B cell (primary cell): ENCODE measurements around the gene MRPL53. TPM values are rescaled to one million over a fixed set of nuclear protein-coding genes. Genes with fewer than 3 reads are reported as not detected.

Source experiments
- ATAC-seq: fragments of 200-7000 bp; cut with Tn5 transposase; one replicate; pipeline ENCODE4 v1.10.0; 2021; ENCODE audit warnings: low read depth, mild to moderate bottlenecking, moderate number of reproducible peaks, moderate library complexity
- CTCF ChIA-PET: fragments of 350-600 bp; sonication (Branson Sonifier 250); formaldehyde crosslinking; loops from one replicate; lab custom pipeline; 2021; ENCODE audit warnings: antibody characterized with exemption, inconsistent platforms; lab: Charles Lee
- POLR2A ChIA-PET: fragments of 350-600 bp; sonication (Branson Sonifier 250); formaldehyde crosslinking; loops from one replicate; lab custom pipeline; 2021; ENCODE audit warnings: antibody characterized with exemption; lab: Charles Lee
- DNase-seq: peaks from one replicate; pipeline ENCODE4 v3.0.0; 2013
- H2AFZ ChIP-seq: 2 replicates; pipeline ENCODE4 v1.6.1; 2012; ENCODE audit warnings: mild to moderate bottlenecking, low read depth, low read length; ENCODE audit not compliant: insufficient read depth, poor library complexity, severe bottlenecking
- H3K27ac ChIP-seq, 2 donors: 1 replicate in 1 of 2; 2 replicates in 1 of 2; pipeline ENCODE4 v1.5.1; 2012 to 2013; ENCODE audit warnings: low read length in 2 of 2, mild to moderate bottlenecking in 2 of 2, moderate library complexity in 1 of 2
- H3K27me3 ChIP-seq, 4 experiments: fragments of 200-600 bp in 1 of 4; sonication (generic) in 1 of 4; replicated peaks in 1 of 4; 1 replicate in 2 of 4; 2 replicates in 2 of 4; pipeline versions ENCODE4 v1.6.1 to v1.7.0; 2013 to 2016; ENCODE audit warnings: low read length in 3 of 4, mild to moderate bottlenecking in 2 of 4, mixed read lengths in 1 of 4, moderate library complexity in 1 of 4; ENCODE audit not compliant: insufficient read depth in 4 of 4, control insufficient read depth in 3 of 4; ENCODE audit errors: control extremely low read depth in 1 of 4
- H3K36me3 ChIP-seq, 2 experiments: replicated peaks in 1 of 2; 1 replicate in 1 of 2; 2 replicates in 1 of 2; pipeline versions ENCODE4 v1.6.1 to v1.7.1; 2013; ENCODE audit warnings: low read length in 1 of 2; ENCODE audit not compliant: insufficient read depth in 2 of 2, control insufficient read depth in 1 of 2; ENCODE audit errors: control extremely low read depth in 1 of 2, extremely low read depth in 1 of 2
- H3K4me1 ChIP-seq, 2 donors: fragments of 200-600 bp in 1 of 2; sonication (generic) in 1 of 2; 1 replicate in 1 of 2; 2 replicates in 1 of 2; pipeline versions ENCODE4 v1.5.1 to v1.6.1; 2013 to 2017; ENCODE audit warnings: low read length in 2 of 2; ENCODE audit not compliant: control insufficient read depth in 2 of 2, insufficient read depth in 2 of 2
- H3K4me2 ChIP-seq: replicated peaks from 2 replicates; pipeline ENCODE3; 2012; ENCODE audit warnings: mild to moderate bottlenecking, low read depth, low read length; ENCODE audit not compliant: poor library complexity, severe bottlenecking
- H3K4me3 ChIP-seq, 5 experiments: fragments of 200-600 bp in 1 of 5; sonication (generic) in 1 of 5; 1 replicate in 3 of 5; 2 replicates in 2 of 5; pipeline versions ENCODE4 v1.5.1 to v1.7.0; 2011 to 2016; ENCODE audit warnings: low read length in 4 of 5, mild to moderate bottlenecking in 4 of 5, low read depth in 2 of 5, control low read depth in 1 of 5, moderate library complexity in 1 of 5; ENCODE audit not compliant: insufficient read depth in 1 of 5; ENCODE audit errors: control extremely low read depth in 1 of 5, extremely low read depth in 1 of 5
- H3K79me2 ChIP-seq: fragments of 200-600 bp; sonication (generic); one replicate; pipeline ENCODE4 v1.6.0; 2016; ENCODE audit warnings: low read length; ENCODE audit not compliant: control insufficient read depth, insufficient read depth
- H3K9ac ChIP-seq: fragments of 200-600 bp; sonication (generic); 2 replicates; pipeline ENCODE4 v1.6.1; 2017; ENCODE audit warnings: mild to moderate bottlenecking, low read length, moderate library complexity
- H3K9me3 ChIP-seq, 3 donors: one replicate each; pipeline versions ENCODE4 v1.6.1 to v1.7.1; 2013; ENCODE audit warnings: low read length in 2 of 3; ENCODE audit not compliant: control insufficient read depth in 2 of 3, insufficient read depth in 1 of 3; ENCODE audit errors: control extremely low read depth in 1 of 3
- H4K20me1 ChIP-seq: 2 replicates; pipeline ENCODE4 v1.6.0; 2012; ENCODE audit warnings: mild to moderate bottlenecking, low read length; ENCODE audit not compliant: insufficient read depth, control insufficient read depth, poor library complexity, severe bottlenecking
- H3K27ac Mint-ChIP-seq: one replicate; pipeline ENCODE4 v1.8.0; 2021; ENCODE audit warnings: mixed read lengths
- H3K27me3 Mint-ChIP-seq: one replicate; pipeline ENCODE4 v1.8.0; 2021; ENCODE audit warnings: mixed read lengths
- H3K4me1 Mint-ChIP-seq: one replicate; pipeline ENCODE4 v1.8.0; 2021; ENCODE audit warnings: mixed read lengths
- H3K4me3 Mint-ChIP-seq: one replicate; pipeline ENCODE4 v1.8.0; 2021; ENCODE audit warnings: mixed read lengths
- H3K9me3 Mint-ChIP-seq: one replicate; pipeline ENCODE4 v1.8.0; 2022; ENCODE audit warnings: mixed read lengths; ENCODE audit not compliant: insufficient read depth
- EZH2 ChIP-seq: IDR thresholded peaks from 2 replicates; pipeline ENCODE4 v1.6.1; 2012; ENCODE audit warnings: borderline replicate concordance, low read depth, mild to moderate bottlenecking, moderate library complexity, low read length; ENCODE audit not compliant: insufficient read depth, poor library complexity, severe bottlenecking
- WGBS: methylation state at CpG from one replicate; pipeline ENCODE4 v1.1.5; 2013; ENCODE audit warnings: missing lambda C conversion rate; ENCODE audit not compliant: insufficient coverage; 5-methylcytosine and 5-hydroxymethylcytosine counted together
- intact Hi-C: fragments of 100-400 bp; cut with micrococcal nuclease; formaldehyde crosslinking; loops from one replicate; pipeline ENCODE4 v1.10.0; 2022
- polyA plus RNA-seq: library from polyadenylated mRNA; depleted of rRNA; stranded (reverse); fragments of >200 nt; gene quantifications from 2 replicates; pipeline ENCODE4 v1.2.3, GENCODE V29; 2012
- total RNA-seq, 2 donors: library from RNA; stranded (reverse); fragments of 120-200 nt in 1 of 2; gene quantifications; 1 replicate in 1 of 2; 2 replicates in 1 of 2; pipeline versions ENCODE4 v1.2.3 to v1.2.4, GENCODE V29; 2013 to 2022
- TF ChIP-seq, protein P1 (sequence below): fragments of 200-600 bp; IDR thresholded peaks from one replicate; pipeline ENCODE4 v1.8.0; 2022; ENCODE audit warnings: antibody characterized with exemption, mild to moderate bottlenecking

Gene MRPL53
- total and polyA plus RNA-seq, 2 donors (not counting 1 experiment from before 2014, with no cell fraction given), result 59.3 to 70.0 TPM

DNA sequence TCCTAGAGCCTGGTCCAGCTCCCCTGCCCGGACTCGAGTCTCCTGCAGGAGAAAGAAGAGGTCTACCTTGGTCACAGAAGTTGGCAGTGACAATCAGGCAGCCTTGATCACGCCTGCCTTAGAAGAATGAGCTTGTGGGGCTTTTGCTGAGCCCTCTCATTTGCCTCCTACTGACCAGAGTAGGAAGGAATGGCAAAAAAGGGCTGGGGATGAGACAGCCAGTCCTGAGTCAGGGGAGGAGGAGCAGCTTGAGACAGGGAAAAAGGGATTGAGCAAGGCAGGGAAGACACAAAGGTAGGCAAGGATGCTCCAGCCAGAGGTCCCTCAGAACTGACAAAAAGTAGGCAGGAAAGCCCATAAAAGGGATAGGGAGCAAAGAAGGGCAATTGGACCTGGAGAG, 44.9 kb downstream of the MRPL53 start:
- DNase-seq (no peak), ATAC-seq (no peak)
- Histone ChIP-seq H3K36me3 (peaks cover 0 to 11% of the 10 kb centered on the region in 2 experiments), H3K9me3 (no peaks in the 10 kb centered on the region), H3K4me2 (no peak overlapping the region), H3K4me1 (no peaks in the 10 kb centered on the region), H3K27me3 (no peaks in the 10 kb centered on the region), H3K27ac (no peak overlapping the region), H3K79me2 (no peaks in the 10 kb centered on the region), H4K20me1 (no peaks in the 10 kb centered on the region), H2AFZ (no peak overlapping the region), H3K4me3 (no peak overlapping the region), H3K9ac (no peak overlapping the region)
- 96% methylated on average over 3 of the region's 3 CpGs for WGBS
- H3K4me1 Mint-ChIP-seq, result peaks cover 6% of the 10 kb centered on the region
- H3K27me3 Mint-ChIP-seq, result no peaks in the 10 kb centered on the region
- CTCF ChIA-PET, result no interaction called here
- H3K27ac Mint-ChIP-seq, result no peak overlapping the region
- POLR2A ChIA-PET, result interaction anchor here (0.6 kb wide), 1 partner anchor 41 kb away, joined by 5 read pairs; no protein-coding TSS in a partner anchor
- intact Hi-C loops, result no loop called here
- TF ChIP-seq EZH2, result no peak
- TF ChIP-seq, protein P1, sequence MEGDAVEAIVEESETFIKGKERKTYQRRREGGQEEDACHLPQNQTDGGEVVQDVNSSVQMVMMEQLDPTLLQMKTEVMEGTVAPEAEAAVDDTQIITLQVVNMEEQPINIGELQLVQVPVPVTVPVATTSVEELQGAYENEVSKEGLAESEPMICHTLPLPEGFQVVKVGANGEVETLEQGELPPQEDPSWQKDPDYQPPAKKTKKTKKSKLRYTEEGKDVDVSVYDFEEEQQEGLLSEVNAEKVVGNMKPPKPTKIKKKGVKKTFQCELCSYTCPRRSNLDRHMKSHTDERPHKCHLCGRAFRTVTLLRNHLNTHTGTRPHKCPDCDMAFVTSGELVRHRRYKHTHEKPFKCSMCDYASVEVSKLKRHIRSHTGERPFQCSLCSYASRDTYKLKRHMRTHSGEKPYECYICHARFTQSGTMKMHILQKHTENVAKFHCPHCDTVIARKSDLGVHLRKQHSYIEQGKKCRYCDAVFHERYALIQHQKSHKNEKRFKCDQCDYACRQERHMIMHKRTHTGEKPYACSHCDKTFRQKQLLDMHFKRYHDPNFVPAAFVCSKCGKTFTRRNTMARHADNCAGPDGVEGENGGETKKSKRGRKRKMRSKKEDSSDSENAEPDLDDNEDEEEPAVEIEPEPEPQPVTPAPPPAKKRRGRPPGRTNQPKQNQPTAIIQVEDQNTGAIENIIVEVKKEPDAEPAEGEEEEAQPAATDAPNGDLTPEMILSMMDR, result no peak
- H3K4me3 Mint-ChIP-seq, result no peak overlapping the region
- no peaks in the 10 kb centered on the region for H3K9me3 Mint-ChIP-seq

DNA sequence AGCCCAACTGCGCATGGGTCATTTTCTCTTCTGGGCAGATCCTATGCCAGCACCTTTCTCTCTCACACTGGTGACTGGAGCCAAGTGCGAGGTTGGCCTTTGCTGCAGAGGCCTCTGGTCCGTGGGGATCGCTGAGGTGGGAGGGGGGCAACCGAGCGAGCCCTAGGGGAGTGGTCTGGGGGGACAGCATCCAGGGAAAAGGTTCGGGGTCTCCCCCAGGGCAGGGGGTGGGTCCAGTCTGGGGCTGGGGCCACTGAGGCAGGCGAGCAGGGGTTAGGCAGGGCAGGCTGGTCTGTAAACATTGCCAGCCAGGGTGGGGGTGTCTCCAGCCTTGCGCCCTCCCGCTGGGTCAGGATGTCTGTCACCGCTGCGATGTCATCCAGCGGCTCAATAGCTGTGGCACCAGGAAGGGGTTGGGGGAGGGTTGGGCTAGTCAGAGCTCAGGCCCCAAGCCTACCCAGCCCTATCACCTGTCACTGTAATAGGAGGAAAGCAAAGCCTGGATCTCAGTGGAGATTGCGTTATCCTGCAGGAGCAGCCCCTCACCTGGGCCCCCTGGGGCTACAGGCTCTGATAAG, 46.2 kb downstream of the MRPL53 start:
- no peak overlapping the region for H3K4me2 ChIP-seq
- Mint-ChIP-seq H3K4me3 (no peak overlapping the region), H3K9me3 (no peaks in the 10 kb centered on the region), H3K4me1 (peaks cover 13% of the 10 kb centered on the region), H3K27me3 (no peaks in the 10 kb centered on the region), H3K27ac (no peak overlapping the region)
- intact Hi-C loops, result no loop called here
- ChIA-PET POLR2A (no interaction called here), CTCF (no interaction called here)
- H3K4me3 ChIP-seq, result no peak overlapping the region
- no peak for ATAC-seq
- H3K9ac ChIP-seq, result no peak overlapping the region
- no peaks in the 10 kb centered on the region for H3K79me2 ChIP-seq
- H3K27ac ChIP-seq, result no peak overlapping the region
- WGBS, result 98% methylated on average over 9 of the region's 14 CpGs
- no peaks in the 10 kb centered on the region for H3K9me3 ChIP-seq
- no peak for TF ChIP-seq EZH2
- TF ChIP-seq, protein P1, result no peak
- no peak for DNase-seq
- H2AFZ ChIP-seq, result no peak overlapping the region
- peaks cover 4 to 8% of the 10 kb centered on the region in 2 donors for H3K4me1 ChIP-seq
- no peaks in the 10 kb centered on the region for H3K27me3 ChIP-seq
- peaks cover 0 to 11% of the 10 kb centered on the region in 2 experiments for H3K36me3 ChIP-seq
- H4K20me1 ChIP-seq, result no peaks in the 10 kb centered on the region
